PC-9 (cell line): Measurements from ENCODE around the gene ARHGAP8. TPM values are rescaled to one million over a fixed set of nuclear protein-coding genes. Genes with fewer than 3 reads are reported as not detected.

Experiments used
- BruUV-seq: library from RNA; stranded (reverse); fragments of 400-500 nt; replicated peaks from 2 replicates; lab custom pipeline; 2021; lab: Mats Ljungman, UMichigan
- CTCF ChIA-PET: fragments of 300-600 bp; sonication (Branson Sonifier 250); formaldehyde crosslinking; loops from one replicate; lab custom pipeline; 2022; ENCODE audit warnings: antibody characterized with exemption; lab: Charles Lee
- POLR2A ChIA-PET: fragments of 300-600 bp; sonication (Branson Sonifier 250); formaldehyde crosslinking; loops from one replicate; lab custom pipeline; 2022; ENCODE audit warnings: antibody characterized with exemption; ENCODE audit not compliant: unreplicated experiment; lab: Charles Lee
- DNase-seq, 2 experiments: peaks; one replicate each; pipeline versions ENCODE4 v3.0.0 to v3.0.0-alpha.2; 2015 to 2022; ENCODE audit warnings: mixed read lengths in 1 of 2
- H2AFZ ChIP-seq: fragments of 200-600 bp; sonication (generic); 2 replicates; pipeline ENCODE4 v1.8.1; 2017; ENCODE audit warnings: antibody characterized with exemption
- H3F3A ChIP-seq: fragments of 200-600 bp; sonication (generic); 2 replicates; pipeline ENCODE4 v1.8.1; 2017; ENCODE audit warnings: antibody characterized with exemption, mild to moderate bottlenecking, low read depth; ENCODE audit not compliant: insufficient read depth
- H3K27ac ChIP-seq: fragments of 200-600 bp; sonication (generic); 2 replicates; pipeline ENCODE4 v1.6.1; 2016; ENCODE audit warnings: mixed run types
- H3K27me3 ChIP-seq: fragments of 200-600 bp; sonication (generic); 2 replicates; pipeline ENCODE4 v1.6.1; 2016; ENCODE audit warnings: low read depth, mixed run types; ENCODE audit not compliant: insufficient read depth
- H3K36me3 ChIP-seq: fragments of 200-600 bp; sonication (generic); 2 replicates; pipeline ENCODE4 v1.6.1; 2016; ENCODE audit warnings: low read depth, mixed run types
- H3K4me1 ChIP-seq: fragments of 200-600 bp; sonication (generic); replicated peaks from 2 replicates; pipeline ENCODE4 v1.6.1; 2016; ENCODE audit warnings: mixed run types; ENCODE audit not compliant: insufficient read depth
- H3K4me2 ChIP-seq: fragments of 200-600 bp; sonication (generic); 2 replicates; pipeline ENCODE4 v1.6.1; 2017; ENCODE audit warnings: mixed run types
- H3K4me3 ChIP-seq: fragments of 200-600 bp; sonication (generic); 2 replicates; pipeline ENCODE4 v1.6.1; 2016; ENCODE audit warnings: mixed run types
- H3K79me2 ChIP-seq: fragments of 200-600 bp; sonication (generic); 2 replicates; pipeline ENCODE4 v1.6.1; 2017; ENCODE audit warnings: low read depth, mixed run types
- H3K9me2 ChIP-seq: fragments of 200-600 bp; sonication (generic); 2 replicates; pipeline ENCODE4 v1.8.1; 2017; ENCODE audit warnings: mild to moderate bottlenecking; ENCODE audit not compliant: insufficient read depth
- H3K9me3 ChIP-seq: fragments of 200-600 bp; sonication (generic); 2 replicates; pipeline ENCODE4 v1.8.1; 2016; ENCODE audit warnings: low read depth; ENCODE audit not compliant: insufficient read depth
- H4K20me1 ChIP-seq: fragments of 200-600 bp; sonication (generic); 2 replicates; pipeline ENCODE4 v1.8.1; 2017; ENCODE audit not compliant: insufficient read depth
- EZH2 ChIP-seq: fragments of 200-600 bp; sonication (generic); IDR thresholded peaks from 2 replicates; pipeline ENCODE4 v1.8.0; 2017; ENCODE audit warnings: antibody characterized with exemption, low read depth
- intact Hi-C: fragments of 100-400 bp; cut with micrococcal nuclease; formaldehyde crosslinking; loops from one replicate; pipeline ENCODE4 v1.10.0; 2022; ENCODE audit not compliant: unreplicated experiment
- total RNA-seq: library from RNA; stranded (reverse); gene quantifications from 2 replicates; pipeline ENCODE4 v1.2.3, GENCODE V29; 2021
- TF ChIP-seq, protein P1 (sequence below): fragments of 200-600 bp; sonication (generic); conservative IDR thresholded peaks from 2 replicates; pipeline ENCODE4 v1.6.1; 2017; ENCODE audit warnings: mixed run types, antibody characterized with exemption, mild to moderate bottlenecking, moderate library complexity

The ARHGAP8 gene
- total RNA-seq, 1 experiment from 2014 or later, result 114 TPM

DNA sequence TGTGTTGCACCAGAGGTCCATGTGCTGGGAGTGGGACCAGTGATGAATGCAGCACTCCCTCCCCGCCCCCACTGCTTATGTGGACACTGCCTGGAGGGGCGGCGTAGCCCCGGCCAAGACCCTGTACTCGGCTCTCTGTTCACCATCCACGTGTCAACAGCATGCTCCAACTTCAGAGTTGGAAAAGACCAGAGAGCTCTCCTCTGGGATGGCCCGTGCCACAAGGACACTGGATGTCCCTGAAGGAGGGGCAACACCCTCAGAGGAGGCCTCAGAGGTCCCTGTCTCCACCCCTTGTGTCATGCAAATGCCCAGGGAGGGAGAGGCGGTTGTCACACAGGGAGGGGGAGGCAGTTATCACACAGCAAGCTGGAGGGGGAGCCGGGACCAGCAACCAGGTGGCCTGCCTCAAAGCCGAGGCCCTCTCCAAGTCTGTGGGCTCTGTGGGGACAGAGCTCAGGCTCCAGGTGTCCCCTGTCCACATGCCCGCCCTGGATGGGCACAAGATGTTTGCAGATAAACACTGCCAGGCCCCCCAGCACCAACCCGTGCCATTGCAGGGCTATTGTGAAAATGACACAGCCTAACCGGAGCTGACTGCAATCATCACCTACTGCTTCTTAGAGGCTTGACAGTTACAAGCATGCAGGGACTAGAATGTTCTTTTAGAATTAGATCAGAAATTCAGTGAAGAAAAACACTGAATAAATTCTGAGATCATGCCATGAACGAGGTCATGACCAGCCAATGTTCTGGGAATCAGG is 136.3 kb downstream of the ARHGAP8 start:
- BruUV-seq, result no TSS peak
- Histone ChIP-seq H3F3A (no peaks in the 10 kb centered on the region), H2AFZ (no peak overlapping the region), H3K9me2 (no peaks in the 10 kb centered on the region), H3K4me3 (no peak overlapping the region), H3K4me1 (no peaks in the 10 kb centered on the region; the same call in 1 of the 2 replicates), H3K27ac (no peak overlapping the region), H4K20me1 (no peaks in the 10 kb centered on the region), H3K9me3 (no peaks in the 10 kb centered on the region), H3K36me3 (no peaks in the 10 kb centered on the region), H3K4me2 (no peak overlapping the region), H3K79me2 (no peaks in the 10 kb centered on the region), H3K27me3 (peaks cover 20% of the 10 kb centered on the region)
- ChIA-PET POLR2A (no interaction called here), CTCF (no interaction called here)
- no peak for DNase-seq
- TF ChIP-seq, protein P1, sequence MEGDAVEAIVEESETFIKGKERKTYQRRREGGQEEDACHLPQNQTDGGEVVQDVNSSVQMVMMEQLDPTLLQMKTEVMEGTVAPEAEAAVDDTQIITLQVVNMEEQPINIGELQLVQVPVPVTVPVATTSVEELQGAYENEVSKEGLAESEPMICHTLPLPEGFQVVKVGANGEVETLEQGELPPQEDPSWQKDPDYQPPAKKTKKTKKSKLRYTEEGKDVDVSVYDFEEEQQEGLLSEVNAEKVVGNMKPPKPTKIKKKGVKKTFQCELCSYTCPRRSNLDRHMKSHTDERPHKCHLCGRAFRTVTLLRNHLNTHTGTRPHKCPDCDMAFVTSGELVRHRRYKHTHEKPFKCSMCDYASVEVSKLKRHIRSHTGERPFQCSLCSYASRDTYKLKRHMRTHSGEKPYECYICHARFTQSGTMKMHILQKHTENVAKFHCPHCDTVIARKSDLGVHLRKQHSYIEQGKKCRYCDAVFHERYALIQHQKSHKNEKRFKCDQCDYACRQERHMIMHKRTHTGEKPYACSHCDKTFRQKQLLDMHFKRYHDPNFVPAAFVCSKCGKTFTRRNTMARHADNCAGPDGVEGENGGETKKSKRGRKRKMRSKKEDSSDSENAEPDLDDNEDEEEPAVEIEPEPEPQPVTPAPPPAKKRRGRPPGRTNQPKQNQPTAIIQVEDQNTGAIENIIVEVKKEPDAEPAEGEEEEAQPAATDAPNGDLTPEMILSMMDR, result no peak
- intact Hi-C loops, result no loop called here

DNA sequence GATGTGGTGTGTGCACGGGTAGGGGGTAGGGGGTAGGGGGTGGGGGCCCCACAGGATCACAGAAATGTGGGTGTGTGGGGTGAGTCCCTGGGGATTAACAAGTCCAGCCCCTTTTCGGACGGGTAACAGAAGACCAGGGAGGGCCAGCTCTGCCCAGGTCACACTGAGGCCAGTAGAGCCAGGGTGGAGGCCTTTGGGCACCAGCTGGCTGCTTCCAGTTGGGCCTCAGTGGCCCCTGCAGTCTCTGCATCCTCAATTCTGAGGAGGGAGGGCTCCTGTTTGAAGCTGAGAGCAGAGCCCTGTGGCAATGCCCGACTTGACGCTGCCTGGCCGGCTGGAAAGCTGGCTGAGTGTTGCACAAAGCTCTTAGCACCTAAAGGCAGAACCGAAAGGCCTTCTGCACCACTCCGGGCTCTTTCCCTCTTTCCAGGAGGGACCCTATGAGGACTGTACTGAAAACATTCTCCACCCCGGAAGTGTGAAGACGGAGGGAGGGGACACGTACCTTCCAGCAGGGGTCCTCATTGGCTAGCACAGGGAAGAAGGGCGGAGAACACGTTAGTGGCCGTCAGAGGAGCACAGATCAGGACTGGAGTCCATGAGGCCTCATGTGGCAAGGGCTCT is 137.0 kb downstream of the ARHGAP8 start:
- intact Hi-C loops, result no loop called here
- H3K4me3 ChIP-seq, result no peak overlapping the region
- no peaks in the 10 kb centered on the region for H3K9me2 ChIP-seq
- H3K4me1 ChIP-seq, result no peaks in the 10 kb centered on the region; the same call in 1 of the 2 replicates
- H3K27ac ChIP-seq, result no peak overlapping the region
- POLR2A ChIA-PET, result no interaction called here
- BruUV-seq, result no TSS peak
- H3F3A ChIP-seq, result no peaks in the 10 kb centered on the region
- H3K4me2 ChIP-seq, result no peak overlapping the region
- TF ChIP-seq EZH2, result no peak
- TF ChIP-seq, protein P1, result no peak
- no peak for DNase-seq
- H3K27me3 ChIP-seq, result peaks cover 27% of the 10 kb centered on the region
- H3K36me3 ChIP-seq, result no peaks in the 10 kb centered on the region
- no peaks in the 10 kb centered on the region for H3K79me2 ChIP-seq
- H3K9me3 ChIP-seq, result no peaks in the 10 kb centered on the region
- H2AFZ ChIP-seq, result no peak overlapping the region
- H4K20me1 ChIP-seq, result no peaks in the 10 kb centered on the region
- CTCF ChIA-PET, result no interaction called here

DNA sequence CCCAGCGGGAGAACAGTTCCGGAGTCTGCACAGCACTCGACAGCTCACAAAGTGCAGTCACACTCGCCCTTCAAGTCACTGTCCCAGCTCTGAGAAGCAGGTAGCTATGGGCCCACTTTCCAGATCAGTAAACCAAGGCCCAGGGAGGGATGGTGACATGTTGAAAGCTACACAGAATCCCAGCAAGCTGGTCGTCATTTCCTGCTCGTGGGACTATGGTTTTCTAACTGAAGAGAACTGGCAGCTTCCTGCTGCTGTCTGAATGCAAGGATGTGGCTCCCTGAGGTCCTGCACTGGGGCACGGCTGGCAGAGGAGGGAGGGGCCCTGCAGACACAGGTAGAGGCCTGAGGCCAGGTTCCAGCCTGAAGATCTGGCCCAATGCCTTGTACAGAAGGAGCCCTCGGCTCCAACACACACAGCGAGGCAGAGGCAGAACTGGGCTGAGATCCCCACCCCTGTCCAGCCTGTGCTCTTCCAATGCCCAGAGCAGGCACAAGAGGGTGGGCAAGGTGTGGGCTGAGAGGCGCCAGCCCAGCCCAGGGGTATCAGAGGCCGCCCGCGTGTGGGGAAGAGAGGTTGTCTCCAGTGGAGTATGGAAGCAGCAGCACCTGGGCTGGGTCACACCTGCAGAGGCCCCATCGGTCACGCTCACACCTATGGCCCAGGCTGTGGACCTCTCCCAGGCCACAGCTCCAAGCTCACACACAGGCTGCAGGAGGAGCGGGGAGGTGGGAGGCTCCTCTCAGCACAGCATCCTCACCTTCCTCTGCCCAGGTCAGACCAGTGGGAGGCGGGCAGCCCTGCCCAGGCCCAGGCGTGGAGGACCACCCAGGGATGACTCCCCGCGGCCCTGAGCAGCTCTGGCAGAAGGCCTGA is 138.3 kb downstream of the ARHGAP8 start:
- H2AFZ ChIP-seq, result no peak overlapping the region
- BruUV-seq, result no TSS peak
- H3K27ac ChIP-seq, result no peak overlapping the region
- POLR2A ChIA-PET, result no interaction called here
- no peaks in the 10 kb centered on the region for H3K9me2 ChIP-seq
- H3K9me3 ChIP-seq, result no peaks in the 10 kb centered on the region
- no peaks in the 10 kb centered on the region for H4K20me1 ChIP-seq
- no peak for DNase-seq
- CTCF ChIA-PET, result no interaction called here
- no peak overlapping the region for H3K4me3 ChIP-seq
- no peak overlapping the region for H3K4me2 ChIP-seq
- no peaks in the 10 kb centered on the region for H3K36me3 ChIP-seq
- H3K79me2 ChIP-seq, result no peaks in the 10 kb centered on the region
- intact Hi-C loops, result no loop called here
- TF ChIP-seq EZH2, result no peak
- TF ChIP-seq, protein P1, result no peak
- peaks cover 40% of the 10 kb centered on the region for H3K27me3 ChIP-seq
- no peaks in the 10 kb centered on the region for H3F3A ChIP-seq
- no peaks in the 10 kb centered on the region for H3K4me1 ChIP-seq
